ENCODE measurements around the gene AKR1C1.
"Not testable (repeated sequence)": the region's sequence is repeated elsewhere in the genome, so short reads cannot be mapped to it uniquely, and the experiment has no call there.

Gene AKR1C1

GRCh38 chr10:4962876-4963814 is at the start of gene AKR1C1:
AKR1C1 (plus strand) TSS chr10:4963415; CDS start chr10:4963445, 30 bp downstream.
- DNase-seq (ENCODE audit: low read depth in 2 of 2) = not testable (repeated sequence)

DNA sequence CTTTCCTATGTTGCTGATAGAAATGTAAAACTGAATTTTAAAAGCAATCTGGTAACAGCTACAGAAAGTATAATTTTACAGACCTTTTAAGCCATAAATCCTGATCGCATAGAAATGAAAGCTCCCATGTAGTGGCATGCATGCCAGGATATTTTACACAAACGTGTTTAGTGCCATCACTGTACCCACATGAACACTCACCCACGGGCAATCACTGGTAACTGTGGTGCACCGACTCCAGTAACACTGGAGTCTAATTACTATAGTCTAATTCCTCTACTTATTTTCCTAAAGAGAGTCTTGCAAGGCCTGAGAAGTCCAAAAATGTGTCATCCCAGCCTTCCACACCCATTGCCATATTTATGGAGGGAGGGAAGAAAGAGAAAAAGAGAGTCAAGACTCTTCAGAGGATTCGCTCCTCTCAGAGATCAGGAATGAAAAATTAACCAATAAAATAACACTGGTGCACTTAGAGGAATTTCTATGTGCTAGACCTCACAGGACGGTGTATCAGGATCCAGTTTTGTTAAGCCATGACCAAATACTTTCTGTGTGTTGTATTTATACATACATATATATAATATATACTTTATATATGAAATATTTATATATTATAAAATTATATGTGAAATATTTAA is 48.9 kb upstream of the AKR1C1 start:
- DNase-seq (ENCODE audit: low read depth in 2 of 2) = no peak

DNA sequence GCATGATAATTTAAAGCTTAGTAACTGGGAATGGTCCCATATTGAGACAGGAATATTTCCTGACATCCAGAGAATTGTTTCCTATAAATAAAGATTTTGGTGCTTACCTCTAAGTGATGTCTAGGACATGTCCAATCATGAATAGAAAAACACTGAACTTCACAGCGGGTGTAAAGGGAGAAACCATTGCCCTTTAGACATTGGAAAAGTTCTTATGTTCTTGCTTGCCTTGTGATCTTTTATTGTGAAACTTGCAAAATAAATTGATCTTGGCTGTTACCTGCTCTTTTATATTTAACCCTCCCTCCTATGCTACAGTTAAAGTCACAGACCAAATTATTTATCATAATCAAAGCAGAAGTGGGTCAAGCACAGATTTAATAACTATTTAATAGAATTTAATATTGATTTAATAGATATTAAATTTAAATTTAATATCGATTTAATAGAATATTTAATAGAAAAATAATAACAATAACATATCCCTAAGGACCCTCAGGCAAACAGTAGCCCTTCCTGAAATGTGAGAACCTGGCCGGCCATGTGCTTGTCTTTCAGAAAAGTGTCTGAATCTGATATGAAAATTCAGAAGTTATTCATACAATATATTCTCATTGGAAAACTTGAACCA is 47.0 kb upstream of the AKR1C1 start:
- DNase-seq (ENCODE audit: low read depth in 2 of 2) = no peak

- DNase-seq (ENCODE audit: low read depth in 2 of 2) = no peak
Measured at GRCh38 chr10:4918236-4918635, 45.0 kb upstream of the AKR1C1 start.

DNA sequence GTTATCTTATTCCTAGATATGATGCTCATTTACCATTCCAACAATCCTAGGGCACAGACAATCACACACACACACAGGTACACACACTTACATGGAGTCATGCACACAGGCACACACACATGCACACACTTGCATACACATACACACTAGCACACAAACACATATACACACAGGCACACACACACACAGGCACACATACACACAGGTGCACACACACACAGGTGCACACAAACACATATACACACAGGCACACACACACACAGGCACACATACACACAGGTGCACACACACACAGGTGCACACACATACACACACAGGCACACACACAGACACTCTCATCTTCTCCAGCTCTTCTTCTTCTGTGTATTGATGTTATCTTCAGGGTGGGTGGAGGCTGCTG is 38.7 kb upstream of the AKR1C1 start:
- not testable (repeated sequence) for DNase-seq (ENCODE audit: low read depth in 2 of 2)

DNA sequence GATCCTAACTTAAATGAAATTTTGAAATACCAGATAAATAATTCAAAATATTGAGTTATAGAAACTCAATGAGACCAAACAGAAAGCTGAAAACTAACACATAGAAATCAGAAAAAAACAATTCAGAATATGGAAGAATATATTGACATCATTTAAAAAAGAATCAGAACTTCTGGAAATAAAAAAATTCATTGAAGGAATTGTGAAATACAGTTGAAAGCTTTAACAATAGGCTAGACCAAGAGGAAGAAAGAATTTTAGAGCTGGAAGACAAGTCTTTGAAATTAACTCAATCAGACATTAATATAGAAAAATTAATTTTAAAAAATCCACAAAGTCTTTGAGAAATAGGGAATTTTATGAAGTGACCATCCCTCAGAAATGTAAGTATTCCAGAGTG is 36.8 kb upstream of the AKR1C1 start:
- DNase-seq (ENCODE audit: low read depth in 2 of 2) = no peak

GRCh38 chr10:4931587-4931986 is 31.6 kb upstream of the AKR1C1 start:
- no peak for DNase-seq (ENCODE audit: low read depth in 2 of 2)

- no peak for DNase-seq (ENCODE audit: low read depth in 2 of 2)
Measured at GRCh38 chr10:4934391-4934987, 28.7 kb upstream of the AKR1C1 start.

GRCh38 chr10:4937346-4937745 is 25.9 kb upstream of the AKR1C1 start:
- DNase-seq (ENCODE audit: low read depth in 2 of 2) = no peak

DNA sequence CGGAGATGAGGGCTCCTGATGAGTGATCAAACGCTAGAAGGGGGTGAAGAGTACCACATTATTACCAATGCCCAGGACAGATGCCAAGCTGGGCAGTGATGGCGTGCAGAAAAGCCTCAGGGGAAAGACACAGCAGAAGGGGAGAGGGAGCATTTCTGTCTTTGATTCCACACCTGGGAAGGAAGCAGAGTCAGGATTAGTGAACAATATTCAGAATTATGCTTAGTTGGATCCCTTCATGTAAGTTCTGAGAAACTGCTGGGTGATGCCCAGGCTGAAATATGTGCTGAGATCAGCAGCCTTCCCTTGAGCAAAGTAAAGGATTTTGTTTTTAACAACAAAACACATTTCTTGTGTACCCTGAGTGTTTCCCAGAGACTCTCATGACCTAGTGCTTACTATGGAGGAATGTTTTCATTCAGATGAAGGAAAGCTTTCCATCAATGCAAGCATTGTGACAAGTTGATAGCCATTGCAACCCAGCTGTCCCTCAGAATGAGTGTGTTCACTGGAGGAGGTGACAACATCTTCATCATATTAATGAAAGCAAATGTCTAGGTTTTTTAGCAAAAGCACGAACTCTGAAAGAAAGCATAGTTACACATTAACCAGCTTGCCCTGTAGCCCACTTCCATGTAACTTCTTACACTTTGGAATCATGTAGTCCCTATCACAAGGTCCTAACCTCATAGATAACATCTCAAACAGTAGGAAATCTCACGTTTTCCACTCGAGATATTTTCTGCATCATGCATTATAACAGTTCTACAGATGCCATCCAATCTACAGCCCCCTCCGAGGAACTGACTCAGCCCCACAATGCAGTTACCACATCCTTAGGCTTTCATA is 23.8 kb upstream of the AKR1C1 start:
- DNase-seq (ENCODE audit: low read depth in 2 of 2) = no peak

DNA sequence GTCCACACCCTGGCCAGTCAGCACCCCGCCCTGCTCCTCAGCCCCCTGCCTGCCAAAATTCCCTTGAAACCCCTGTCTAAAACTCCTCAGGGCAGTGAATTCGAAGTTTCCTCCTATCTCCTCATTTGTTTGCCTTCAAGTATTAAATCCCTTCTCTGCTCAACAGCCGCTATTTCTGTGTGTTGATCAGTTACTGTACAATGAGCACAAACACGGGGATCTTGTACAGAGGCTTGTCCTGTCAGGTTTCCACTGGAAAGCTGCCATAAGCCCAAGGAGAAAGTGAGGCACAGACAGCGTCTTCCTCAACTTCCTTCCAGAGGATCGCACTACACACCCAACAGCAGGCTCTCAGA is 23.2 kb upstream of the AKR1C1 start:
- not testable (repeated sequence) for DNase-seq (ENCODE audit: low read depth in 2 of 2)

GRCh38 chr10:4940909-4941308 is 22.3 kb upstream of the AKR1C1 start:
- not testable (repeated sequence) for DNase-seq (ENCODE audit: low read depth in 2 of 2)

DNA sequence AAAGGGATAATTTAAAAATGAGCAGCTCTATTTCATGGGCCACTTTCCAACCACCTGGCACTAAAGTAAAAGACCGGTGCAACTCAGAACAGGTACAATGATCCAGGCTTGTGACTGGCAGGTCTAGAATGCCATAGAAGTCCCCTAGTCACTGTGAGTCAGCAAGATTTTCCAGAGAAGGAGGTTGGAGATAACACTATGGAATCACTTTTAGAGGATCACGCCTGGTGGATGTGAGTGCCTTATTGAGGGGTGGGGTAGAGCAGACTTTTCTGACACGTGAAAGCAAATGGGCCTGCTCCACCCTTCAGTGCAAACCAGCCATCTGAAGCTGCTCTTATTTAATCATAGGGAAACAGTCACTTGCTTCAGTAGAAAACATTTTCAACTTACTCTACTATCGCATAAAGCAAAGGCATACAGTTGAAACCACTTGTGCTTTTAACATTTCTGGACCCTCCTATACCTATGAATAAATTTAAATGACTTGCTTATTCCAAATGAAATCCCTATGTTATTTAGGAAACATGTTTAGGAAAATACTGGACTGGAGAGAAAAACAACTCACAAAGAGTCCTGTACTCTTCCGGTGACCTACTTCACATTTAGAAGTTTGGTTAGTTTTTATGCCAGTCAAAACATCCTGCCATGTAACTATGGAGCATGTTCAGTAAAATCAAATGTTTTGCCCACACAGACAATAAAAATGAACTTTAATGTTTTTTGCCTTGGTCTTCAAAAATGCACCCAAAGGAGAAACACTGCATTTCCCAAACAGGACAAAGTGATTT is 21.5 kb upstream of the AKR1C1 start:
- no peak for DNase-seq (ENCODE audit: low read depth in 2 of 2)

GRCh38 chr10:4942931-4943330 is 20.3 kb upstream of the AKR1C1 start:
- not testable (repeated sequence) for DNase-seq (ENCODE audit: low read depth in 2 of 2)

GRCh38 chr10:4943416-4943815 is 19.8 kb upstream of the AKR1C1 start:
- not testable (repeated sequence) for DNase-seq (ENCODE audit: low read depth in 2 of 2)

DNA sequence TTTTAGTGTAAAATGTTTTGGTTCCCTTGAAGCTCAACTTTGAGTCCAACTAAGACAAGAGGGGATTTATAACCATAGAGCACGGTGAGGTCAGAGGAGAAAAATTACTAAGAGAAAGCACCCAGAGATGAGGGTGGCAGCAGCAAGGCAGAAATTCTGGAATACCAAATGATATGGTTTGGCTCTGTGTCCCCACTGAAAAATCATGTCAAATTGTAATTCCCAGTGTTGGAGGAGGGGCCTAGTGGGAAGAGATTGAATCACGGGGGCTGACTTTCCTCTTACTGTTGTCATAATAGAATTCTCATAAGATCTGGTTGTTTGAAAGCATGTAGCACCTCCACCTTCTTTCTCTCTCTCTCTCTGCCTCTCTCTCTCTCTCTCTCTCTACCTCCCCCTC is 19.4 kb upstream of the AKR1C1 start:
- no peak for DNase-seq (ENCODE audit: low read depth in 2 of 2)

DNA sequence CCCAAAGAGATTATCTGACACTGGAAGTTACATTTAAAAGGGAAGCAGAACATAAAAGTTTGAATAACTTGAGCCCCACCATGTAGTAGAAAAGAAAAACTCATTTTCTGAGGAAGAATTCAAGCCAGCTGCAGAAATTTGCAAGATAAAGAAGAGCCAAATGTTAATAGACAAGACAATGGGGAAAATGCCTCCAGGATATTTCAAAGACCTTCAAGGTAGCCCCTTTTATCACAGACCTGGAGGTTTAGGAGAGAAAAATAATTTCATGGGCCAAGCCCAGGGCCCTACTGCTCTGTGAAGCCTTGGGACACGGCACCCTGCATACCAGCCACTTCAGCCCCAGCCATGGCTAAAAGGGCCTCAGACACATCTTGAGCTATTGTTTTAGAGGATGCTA is 18.4 kb upstream of the AKR1C1 start:
- no peak for DNase-seq (ENCODE audit: low read depth in 2 of 2)

- DNase-seq (ENCODE audit: low read depth in 2 of 2) = no peak
Measured at GRCh38 chr10:4945766-4946717, 17.2 kb upstream of the AKR1C1 start.

- no peak for DNase-seq (ENCODE audit: low read depth in 2 of 2)
Measured at GRCh38 chr10:4947039-4947634, 16.1 kb upstream of the AKR1C1 start.
